GM18858 (cell line): ENCODE measurements around the gene OPRM1.
A peak's percentile ranks its signal among the peaks of the same experiment; 100 is the strongest.

Experiments used
- ATAC-seq: cut with Tn5 transposase; IDR thresholded peaks from one replicate; pipeline ENCODE4 v1.9.1; 2021; ENCODE audit not compliant: unreplicated experiment

The OPRM1 gene

GRCh38 chr6:154202339-154202738, 163.3 kb downstream of the OPRM1 start:
- no peak for ATAC-seq

- ATAC-seq = no peak
Measured at GRCh38 chr6:154202958-154203357, 163.9 kb downstream of the OPRM1 start.

DNA sequence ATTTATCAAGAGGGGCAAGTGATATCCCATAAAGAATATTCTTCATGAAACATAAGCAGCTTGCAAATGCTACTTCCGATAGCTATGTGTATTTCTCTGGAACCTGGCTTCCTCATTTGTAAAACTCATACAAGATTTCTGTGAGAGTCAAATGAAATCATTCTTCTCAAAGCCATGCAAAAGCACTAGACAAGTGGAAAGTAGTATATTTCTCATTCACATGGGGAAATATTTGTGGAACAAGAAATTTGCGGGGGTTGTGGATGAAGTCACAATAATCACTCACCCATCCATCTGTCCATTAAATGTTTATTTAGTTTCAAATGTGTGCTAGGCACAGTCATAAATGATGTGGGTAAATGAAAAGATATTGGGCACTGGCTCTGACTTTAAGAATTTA, 167.1 kb downstream of the OPRM1 start:
- ATAC-seq = no peak

GRCh38 chr6:154206996-154207395, 168.0 kb downstream of the OPRM1 start:
- no peak for ATAC-seq

DNA sequence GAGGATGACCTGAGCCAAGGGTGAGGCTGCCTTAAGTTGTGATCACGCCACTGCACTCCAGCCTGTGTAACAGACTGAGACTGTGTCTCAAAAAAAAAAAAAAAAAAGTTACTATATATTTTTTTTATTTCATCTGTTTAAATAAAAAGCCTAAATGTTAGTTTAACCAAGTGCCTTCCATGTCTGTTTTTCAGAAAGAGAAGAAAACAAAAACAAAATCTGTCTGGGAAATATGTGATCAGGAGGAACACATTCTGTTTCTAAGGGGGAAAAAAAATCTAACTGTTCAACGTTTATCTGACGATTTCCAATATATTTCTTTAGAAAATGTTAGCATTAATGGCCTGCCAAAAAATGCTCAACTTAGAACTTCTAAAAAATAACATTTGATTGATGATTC, 170.5 kb downstream of the OPRM1 start:
- no peak for ATAC-seq

DNA sequence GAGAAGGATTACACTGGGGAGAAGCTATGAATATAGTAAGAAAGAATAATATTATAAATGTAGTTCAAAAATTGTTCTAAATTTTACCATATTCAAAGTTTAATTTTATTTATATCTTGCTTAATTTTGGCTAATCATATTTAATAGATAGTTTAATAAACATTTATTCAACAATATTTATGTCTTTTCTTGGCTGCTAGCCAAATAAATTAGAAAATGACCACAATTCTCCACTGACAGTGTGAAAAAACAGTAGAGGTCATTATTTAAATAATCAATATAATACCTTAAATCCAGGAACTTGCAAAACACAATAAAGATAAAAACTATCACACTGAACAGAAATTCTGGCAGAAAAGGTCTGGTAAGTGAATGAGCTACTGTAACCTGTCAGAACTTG, 171.6 kb downstream of the OPRM1 start:
- no peak for ATAC-seq

GRCh38 chr6:154213782-154214181, 174.7 kb downstream of the OPRM1 start:
- no peak for ATAC-seq

DNA sequence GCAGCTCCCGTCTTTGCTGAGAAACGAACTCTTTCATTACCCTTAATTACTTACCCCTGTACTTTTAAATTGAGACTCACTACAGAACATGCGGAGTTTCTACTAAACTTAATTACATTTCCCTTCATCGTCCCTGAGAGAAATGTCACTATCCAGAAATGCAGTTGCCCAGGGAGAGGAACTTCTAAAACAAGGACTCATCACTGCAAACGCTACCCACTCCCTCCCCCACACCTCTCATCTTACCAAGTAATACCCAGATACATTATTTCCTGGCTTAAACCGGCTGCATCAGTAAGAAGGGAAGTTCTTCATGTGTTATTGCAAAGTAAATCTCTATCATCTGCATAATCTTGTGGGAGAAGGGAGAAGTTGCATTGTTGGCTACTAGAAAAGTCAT, 179.3 kb downstream of the OPRM1 start:
- no peak for ATAC-seq

- ATAC-seq = no peak
Measured at GRCh38 chr6:154218787-154219186, 179.7 kb downstream of the OPRM1 start.

- ATAC-seq = no peak
Measured at GRCh38 chr6:154219250-154219649, 180.2 kb downstream of the OPRM1 start.

GRCh38 chr6:154222716-154223115, 183.7 kb downstream of the OPRM1 start:
- ATAC-seq = no peak

GRCh38 chr6:154223296-154223695, 184.3 kb downstream of the OPRM1 start:
- ATAC-seq = no peak

GRCh38 chr6:154226461-154226860, 187.4 kb downstream of the OPRM1 start:
- no peak for ATAC-seq

DNA sequence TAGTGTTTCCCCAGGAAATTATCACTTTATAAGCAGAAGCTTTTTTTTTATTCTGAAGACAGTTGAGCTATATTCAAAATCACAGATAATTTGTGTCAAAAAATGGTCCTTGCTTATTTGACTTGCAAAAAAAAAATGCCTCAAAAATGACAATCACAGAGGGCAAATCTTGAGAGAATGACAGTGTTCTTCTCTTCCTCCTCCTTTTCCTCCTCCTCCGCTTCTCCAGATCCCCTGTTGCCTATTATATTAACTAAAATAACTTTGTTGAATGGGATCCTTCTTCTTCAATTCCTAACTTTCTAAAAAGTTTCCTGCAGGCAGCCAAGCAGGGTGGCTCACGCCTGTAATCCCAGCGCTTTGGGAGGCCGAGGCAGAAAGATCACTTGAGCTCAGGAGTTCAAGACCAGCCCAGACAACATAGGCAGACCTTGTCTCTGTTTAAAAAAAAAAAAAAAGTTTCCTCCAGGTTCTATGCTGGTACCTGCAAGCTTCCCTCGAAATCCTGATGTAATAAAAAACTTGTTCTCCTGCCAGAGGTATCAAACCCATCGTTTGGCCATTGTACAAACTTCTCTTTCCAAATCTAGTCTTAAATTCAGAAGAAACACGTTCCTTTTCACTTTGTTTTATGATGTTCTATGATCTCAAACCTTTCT, 189.0 kb downstream of the OPRM1 start:
- no peak for ATAC-seq

DNA sequence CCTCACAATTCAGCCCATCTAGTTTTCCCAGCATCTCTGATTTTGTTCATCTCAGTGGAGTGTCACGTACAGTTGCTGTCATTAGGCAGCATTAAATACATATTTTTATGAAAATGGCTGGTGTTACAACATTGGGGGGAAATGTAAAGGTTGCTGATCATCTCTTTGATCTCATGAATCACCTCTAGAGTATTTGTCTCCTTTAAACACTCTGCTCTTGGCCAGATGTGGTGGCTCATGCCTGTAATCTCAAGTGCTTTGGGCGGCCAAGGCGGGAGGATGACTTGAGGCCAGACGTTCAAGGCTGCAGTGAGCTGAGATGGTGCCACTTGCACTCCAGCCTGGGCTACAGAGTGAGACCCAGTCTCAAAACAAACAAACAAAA, 189.5 kb downstream of the OPRM1 start:
- ATAC-seq = no peak

GRCh38 chr6:154229786-154230185, 190.7 kb downstream of the OPRM1 start:
- peak; percentile 76 for ATAC-seq

- no peak for ATAC-seq
Measured at GRCh38 chr6:154230393-154230792, 191.4 kb downstream of the OPRM1 start.

- ATAC-seq = no peak
Measured at GRCh38 chr6:154230910-154231595, 192.0 kb downstream of the OPRM1 start.

- ATAC-seq = no peak
Measured at GRCh38 chr6:154232013-154232910, 193.2 kb downstream of the OPRM1 start.

- no peak for ATAC-seq
Measured at GRCh38 chr6:154233383-154233782, 194.3 kb downstream of the OPRM1 start.

- peak; percentile 50 for ATAC-seq
Measured at GRCh38 chr6:154234019-154234772, 195.2 kb downstream of the OPRM1 start.
